AG09309 (cell line): ENCODE measurements around the gene RXFP3.

ENCODE experiments used
- DNase-seq: peaks from one replicate; pipeline ENCODE4 v3.0.0-alpha.2; 2010; ENCODE audit warnings: low read depth
- H3K4me3 ChIP-seq: 2 replicates; pipeline ENCODE4 v1.5.1; 2011; ENCODE audit warnings: mild to moderate bottlenecking, low read depth, low read length, moderate library complexity; ENCODE audit not compliant: control insufficient read depth
- CTCF ChIP-seq: IDR thresholded peaks from 2 replicates; pipeline ENCODE4 v1.5.1; 2011; ENCODE audit warnings: mild to moderate bottlenecking, low read depth, low read length, inconsistent platforms; ENCODE audit not compliant: insufficient read depth, control insufficient read depth; ENCODE audit errors: missing control alignments

RXFP3 gene

GRCh38 chr5:33936004-33936380 is 194 bp upstream of the RXFP3 start:
- DNase-seq = no peak
- peak overlapping the region; percentile 48 for H3K4me3 ChIP-seq
- TF ChIP-seq CTCF = no peak

GRCh38 chr5:33937017-33937706 is 976 bp downstream of the RXFP3 start:
- DNase-seq = no peak
- TF ChIP-seq CTCF = no peak
- no peak overlapping the region for H3K4me3 ChIP-seq

GRCh38 chr5:33937707-33938506 is 1.7 kb downstream of the RXFP3 start:
- no peak overlapping the region for H3K4me3 ChIP-seq
- no peak for TF ChIP-seq CTCF
- no peak for DNase-seq

- no peak overlapping the region for H3K4me3 ChIP-seq
- DNase-seq = no peak
- TF ChIP-seq CTCF = no peak
Observed at GRCh38 chr5:33938507-33938796, 2.3 kb downstream of the RXFP3 start.

- no peak overlapping the region for H3K4me3 ChIP-seq
- DNase-seq = no peak
- TF ChIP-seq CTCF = no peak
Observed at GRCh38 chr5:33938881-33939280, 2.7 kb downstream of the RXFP3 start.

GRCh38 chr5:33939556-33940262 is 3.5 kb downstream of the RXFP3 start:
- TF ChIP-seq CTCF = no peak
- DNase-seq = no peak
- no peak overlapping the region for H3K4me3 ChIP-seq
